Fibroblast of lung (primary cell): ENCODE results near the gene SERPINB12. TPM values are rescaled to one million over a fixed set of nuclear protein-coding genes. Genes with fewer than 3 reads are reported as not detected.
A peak's percentile ranks its signal among the peaks of the same experiment; 100 is the strongest.

Source experiments
- DNase-seq, 2 donors: peaks; one replicate each; pipeline versions ENCODE4 v3.0.0 to v3.0.0-alpha.2; 2010; ENCODE audit warnings: low read depth in 2 of 2
- H2AFZ ChIP-seq: 2 replicates; pipeline ENCODE4 v1.5.1; 2012; ENCODE audit warnings: low read length, control low read depth, inconsistent platforms
- H3K27ac ChIP-seq: 2 replicates; pipeline ENCODE4 v1.5.1; 2011; ENCODE audit warnings: low read length, control low read depth; ENCODE audit not compliant: insufficient read depth
- H3K27me3 ChIP-seq: 2 replicates; pipeline ENCODE4 v1.5.1; 2011; ENCODE audit warnings: mild to moderate bottlenecking, low read length; ENCODE audit not compliant: control insufficient read depth, insufficient read depth
- H3K36me3 ChIP-seq: 2 replicates; pipeline ENCODE4 v1.5.1; 2011; ENCODE audit warnings: low read length; ENCODE audit not compliant: control insufficient read depth, insufficient read depth
- H3K4me1 ChIP-seq: 2 replicates; pipeline ENCODE4 v1.5.1; 2011; ENCODE audit warnings: low read length; ENCODE audit not compliant: control insufficient read depth, insufficient read depth; ENCODE audit errors: extremely low read depth
- H3K4me2 ChIP-seq: 2 replicates; pipeline ENCODE4 v1.5.1; 2011; ENCODE audit warnings: low read length, control low read depth; ENCODE audit not compliant: insufficient read depth; ENCODE audit errors: extremely low read depth
- H3K4me3 ChIP-seq, 4 experiments: fragments of 200-600 bp in 1 of 4; sonication (generic) in 1 of 4; replicated peaks in 1 of 4; 2 replicates each; pipeline ENCODE4 v1.5.1; 2011 to 2016; ENCODE audit warnings: low read length in 4 of 4, low read depth in 3 of 4, mild to moderate bottlenecking in 3 of 4, control low read depth in 2 of 4, inconsistent platforms in 1 of 4, mixed read lengths in 1 of 4; ENCODE audit not compliant: insufficient read depth in 1 of 4; ENCODE audit errors: control extremely low read depth in 1 of 4
- H3K79me2 ChIP-seq: 2 replicates; pipeline ENCODE4 v1.5.1; 2012; ENCODE audit warnings: mild to moderate bottlenecking, low read length, inconsistent platforms; ENCODE audit not compliant: control insufficient read depth, insufficient read depth
- H3K9ac ChIP-seq: 2 replicates; pipeline ENCODE4 v1.5.1; 2011; ENCODE audit warnings: mild to moderate bottlenecking, low read length, control low read depth; ENCODE audit not compliant: insufficient read depth
- H3K9me3 ChIP-seq: 2 replicates; pipeline ENCODE4 v1.5.1; 2012; ENCODE audit warnings: low read depth, low read length; ENCODE audit not compliant: control insufficient read depth, insufficient read depth
- H4K20me1 ChIP-seq: 2 replicates; pipeline ENCODE4 v1.5.1; 2011; ENCODE audit warnings: low read length; ENCODE audit not compliant: control insufficient read depth, insufficient read depth; ENCODE audit errors: extremely low read depth
- EZH2 ChIP-seq: IDR thresholded peaks from 2 replicates; pipeline ENCODE4 v1.5.1; 2012; ENCODE audit warnings: low read length, control low read depth, mild to moderate bottlenecking; ENCODE audit errors: missing control alignments
- polyA plus RNA-seq, 2 donors: library from polyadenylated mRNA; depleted of rRNA in 1 of 2; stranded (reverse) in 1 of 2; unstranded in 1 of 2; fragments of >200 nt; gene quantifications; 2 replicates each; pipeline ENCODE4 v1.2.1, GENCODE V29; 2011 to 2012; ENCODE audit warnings: missing spikeins in 1 of 2
- total RNA-seq: library from RNA; depleted of rRNA; stranded (reverse); fragments of >200 nt; gene quantifications from 2 replicates; pipeline ENCODE4 v1.2.1, GENCODE V29; 2014
- TF ChIP-seq, protein P1 (sequence below), 2 donors: IDR thresholded peaks in 1 of 2; conservative IDR thresholded peaks in 1 of 2; 1 replicate in 1 of 2; 2 replicates in 1 of 2; pipeline ENCODE4 v1.5.1; 2011 to 2012; ENCODE audit warnings: low read length in 2 of 2, control low read depth in 1 of 2, inconsistent platforms in 1 of 2, low read depth in 1 of 2, mild to moderate bottlenecking in 1 of 2

Gene SERPINB12
- total and polyA plus RNA-seq, 2 donors (not counting 1 experiment from before 2014, with no cell fraction given) = 0.07 TPM; not detected in 1

DNA sequence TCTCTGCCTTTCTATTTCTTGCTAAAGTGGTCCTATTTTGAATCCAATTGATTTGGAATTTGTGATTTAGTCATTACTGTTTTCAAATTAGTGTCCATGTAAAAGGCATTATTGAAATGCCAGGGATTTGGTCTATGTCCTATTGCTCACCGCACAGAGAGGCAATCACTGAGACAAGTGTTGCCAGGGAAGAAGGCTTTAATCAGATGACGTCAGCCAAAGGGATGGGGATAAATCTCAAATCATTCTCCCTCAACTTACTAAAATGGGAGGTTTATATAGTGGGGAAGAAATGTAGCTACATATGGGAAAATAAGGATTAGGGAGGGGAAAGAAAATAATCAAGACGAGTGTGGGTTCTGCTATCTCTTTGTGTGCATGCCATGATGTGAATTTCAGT, 9.6 kb downstream of the SERPINB12 start:
- peaks cover 2% of the 10 kb centered on the region for H3K4me1 ChIP-seq
- no peak overlapping the region for H3K4me2 ChIP-seq
- TF ChIP-seq, protein P1, sequence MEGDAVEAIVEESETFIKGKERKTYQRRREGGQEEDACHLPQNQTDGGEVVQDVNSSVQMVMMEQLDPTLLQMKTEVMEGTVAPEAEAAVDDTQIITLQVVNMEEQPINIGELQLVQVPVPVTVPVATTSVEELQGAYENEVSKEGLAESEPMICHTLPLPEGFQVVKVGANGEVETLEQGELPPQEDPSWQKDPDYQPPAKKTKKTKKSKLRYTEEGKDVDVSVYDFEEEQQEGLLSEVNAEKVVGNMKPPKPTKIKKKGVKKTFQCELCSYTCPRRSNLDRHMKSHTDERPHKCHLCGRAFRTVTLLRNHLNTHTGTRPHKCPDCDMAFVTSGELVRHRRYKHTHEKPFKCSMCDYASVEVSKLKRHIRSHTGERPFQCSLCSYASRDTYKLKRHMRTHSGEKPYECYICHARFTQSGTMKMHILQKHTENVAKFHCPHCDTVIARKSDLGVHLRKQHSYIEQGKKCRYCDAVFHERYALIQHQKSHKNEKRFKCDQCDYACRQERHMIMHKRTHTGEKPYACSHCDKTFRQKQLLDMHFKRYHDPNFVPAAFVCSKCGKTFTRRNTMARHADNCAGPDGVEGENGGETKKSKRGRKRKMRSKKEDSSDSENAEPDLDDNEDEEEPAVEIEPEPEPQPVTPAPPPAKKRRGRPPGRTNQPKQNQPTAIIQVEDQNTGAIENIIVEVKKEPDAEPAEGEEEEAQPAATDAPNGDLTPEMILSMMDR (conservative IDR thresholded peaks at IDR 0.05 in 1 of 2, IDR thresholded peaks at IDR 0.05 in 1 of 2; ENCODE audit: low read depth in 1 of 2, low read length in 2 of 2) = no peak
- no peak for TF ChIP-seq EZH2
- no peak overlapping the region for H3K4me3 ChIP-seq
- H3K9ac ChIP-seq = no peak overlapping the region
- H3K9me3 ChIP-seq = no peaks in the 10 kb centered on the region
- no peaks in the 10 kb centered on the region for H3K36me3 ChIP-seq
- H3K79me2 ChIP-seq = no peaks in the 10 kb centered on the region
- no peaks in the 10 kb centered on the region for H3K27me3 ChIP-seq
- H3K27ac ChIP-seq = no peak overlapping the region
- no peak overlapping the region for H2AFZ ChIP-seq
- DNase-seq = no peak
- H4K20me1 ChIP-seq = no peaks in the 10 kb centered on the region

DNA sequence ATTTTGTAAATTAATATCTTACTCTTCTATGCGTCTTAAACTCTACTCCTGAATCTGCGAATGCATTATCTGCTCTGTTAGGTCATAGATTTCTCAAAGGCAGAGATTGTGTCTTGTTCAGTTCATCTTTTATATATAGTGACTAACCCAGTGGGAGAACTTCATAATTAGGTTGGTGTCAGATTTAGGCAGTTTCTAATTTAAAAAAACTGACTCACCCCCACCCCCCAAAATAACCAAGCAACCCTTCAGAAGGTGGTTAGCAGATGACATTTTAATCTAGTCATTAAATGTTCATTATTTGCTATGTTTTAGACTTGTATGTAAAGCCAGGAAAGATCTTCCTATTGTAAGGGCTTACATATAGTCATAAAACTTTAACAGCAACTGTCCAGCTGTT, 10.4 kb downstream of the SERPINB12 start:
- Histone ChIP-seq H3K4me3 (no peak overlapping the region), H2AFZ (no peak overlapping the region), H3K27me3 (no peaks in the 10 kb centered on the region), H3K4me2 (no peak overlapping the region), H3K9me3 (no peaks in the 10 kb centered on the region), H3K36me3 (no peaks in the 10 kb centered on the region), H4K20me1 (no peaks in the 10 kb centered on the region), H3K9ac (no peak overlapping the region), H3K4me1 (peaks cover 2% of the 10 kb centered on the region), H3K27ac (no peak overlapping the region), H3K79me2 (no peaks in the 10 kb centered on the region)
- DNase-seq = no peak
- TF ChIP-seq, protein P1 (conservative IDR thresholded peaks at IDR 0.05 in 1 of 2, IDR thresholded peaks at IDR 0.05 in 1 of 2; ENCODE audit: low read depth in 1 of 2, low read length in 2 of 2) = no peak
- no peak for TF ChIP-seq EZH2

DNA sequence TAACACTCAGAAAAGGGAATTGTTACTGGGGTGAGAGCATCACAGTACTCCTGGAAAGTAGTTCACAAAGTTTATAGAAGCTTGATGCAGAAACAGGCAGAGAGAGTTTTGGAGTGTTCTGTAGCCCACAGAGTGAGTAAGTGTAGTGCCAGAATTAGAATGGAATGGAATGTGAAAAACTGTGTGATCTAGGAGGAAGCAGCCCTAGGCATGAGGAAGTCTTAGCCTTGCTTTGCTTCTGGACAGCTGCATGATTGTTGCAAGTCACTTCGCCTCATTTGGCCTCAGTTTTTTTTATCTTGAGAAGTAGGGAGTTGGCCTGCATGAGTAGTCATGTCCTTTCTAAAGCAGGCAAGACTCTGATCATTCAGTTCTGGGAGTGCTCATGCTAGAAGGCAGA, 10.9 kb downstream of the SERPINB12 start:
- no peak overlapping the region for H3K27ac ChIP-seq
- H3K9ac ChIP-seq = no peak overlapping the region
- peaks cover 2% of the 10 kb centered on the region for H3K4me1 ChIP-seq
- H3K4me2 ChIP-seq = no peak overlapping the region
- no peaks in the 10 kb centered on the region for H3K27me3 ChIP-seq
- H3K9me3 ChIP-seq = no peaks in the 10 kb centered on the region
- DNase-seq = peak; percentile 18 to 71
- TF ChIP-seq, protein P1 (conservative IDR thresholded peaks at IDR 0.05 in 1 of 2, IDR thresholded peaks at IDR 0.05 in 1 of 2; ENCODE audit: low read depth in 1 of 2, low read length in 2 of 2) = no peak
- TF ChIP-seq EZH2 = no peak
- H2AFZ ChIP-seq = no peak overlapping the region
- H4K20me1 ChIP-seq = no peaks in the 10 kb centered on the region
- H3K4me3 ChIP-seq = no peak overlapping the region
- no peaks in the 10 kb centered on the region for H3K79me2 ChIP-seq
- no peaks in the 10 kb centered on the region for H3K36me3 ChIP-seq
